GM23338 (cell line): ENCODE data around the gene SHISAL2A.

Experiments used
- CTCF ChIP-seq, 2 experiments: fragments of 200-600 bp in 1 of 2; sonication (generic) in 1 of 2; conservative IDR thresholded peaks; 2 replicates each; pipeline versions ENCODE4 v1.5.1 to v1.6.1; 2016 to 2017; ENCODE audit warnings: antibody characterized with exemption in 2 of 2, low read depth in 2 of 2, mild to moderate bottlenecking in 2 of 2, moderate library complexity in 1 of 2
- ETS1 ChIP-seq: IDR thresholded peaks from 2 replicates; pipeline ENCODE4 v1.6.1; 2016; ENCODE audit warnings: antibody characterized with exemption
- EZH2 ChIP-seq: fragments of 200-600 bp; sonication (generic); IDR thresholded peaks from one replicate; pipeline ENCODE4 v1.8.0; 2017; ENCODE audit warnings: antibody characterized with exemption, mild to moderate bottlenecking, low read depth; ENCODE audit not compliant: unreplicated experiment
- EZH2phosphoT487 ChIP-seq: fragments of 200-600 bp; sonication (generic); IDR thresholded peaks from one replicate; pipeline ENCODE4 v1.8.1; 2018; ENCODE audit warnings: antibody characterized with exemption; ENCODE audit not compliant: unreplicated experiment
- NANOG ChIP-seq: IDR thresholded peaks from 2 replicates; pipeline ENCODE4 v1.6.1; 2016; ENCODE audit warnings: antibody characterized with exemption, borderline replicate concordance
- POLR2AphosphoS5 ChIP-seq: IDR thresholded peaks from 2 replicates; pipeline ENCODE4 v1.6.1; 2016; ENCODE audit warnings: antibody characterized with exemption, low read depth
- REST ChIP-seq: IDR thresholded peaks from one replicate; pipeline ENCODE4 v1.6.1; 2018; ENCODE audit warnings: antibody characterized with exemption; ENCODE audit not compliant: unreplicated experiment

GRCh38 chr1:52686830-52687229 is 53.9 kb downstream of the SHISAL2A start:
- TF ChIP-seq POLR2AphosphoS5, result no peak
- TF ChIP-seq NANOG, result no peak
- TF ChIP-seq CTCF (conservative IDR thresholded peaks at IDR 0.05; ENCODE audit: low read depth in 2 of 2), result no peak
- TF ChIP-seq EZH2, result no peak
- TF ChIP-seq EZH2phosphoT487, result no peak
- TF ChIP-seq REST, result no peak
- TF ChIP-seq ETS1, result no peak
